ENCODE measurements around the gene SH2D3C. TPM values are rescaled to one million over a fixed set of nuclear protein-coding genes. Genes with fewer than 3 reads are reported as not detected.

The SH2D3C gene
- total RNA-seq, 1 donor = 0.18 TPM

DNA sequence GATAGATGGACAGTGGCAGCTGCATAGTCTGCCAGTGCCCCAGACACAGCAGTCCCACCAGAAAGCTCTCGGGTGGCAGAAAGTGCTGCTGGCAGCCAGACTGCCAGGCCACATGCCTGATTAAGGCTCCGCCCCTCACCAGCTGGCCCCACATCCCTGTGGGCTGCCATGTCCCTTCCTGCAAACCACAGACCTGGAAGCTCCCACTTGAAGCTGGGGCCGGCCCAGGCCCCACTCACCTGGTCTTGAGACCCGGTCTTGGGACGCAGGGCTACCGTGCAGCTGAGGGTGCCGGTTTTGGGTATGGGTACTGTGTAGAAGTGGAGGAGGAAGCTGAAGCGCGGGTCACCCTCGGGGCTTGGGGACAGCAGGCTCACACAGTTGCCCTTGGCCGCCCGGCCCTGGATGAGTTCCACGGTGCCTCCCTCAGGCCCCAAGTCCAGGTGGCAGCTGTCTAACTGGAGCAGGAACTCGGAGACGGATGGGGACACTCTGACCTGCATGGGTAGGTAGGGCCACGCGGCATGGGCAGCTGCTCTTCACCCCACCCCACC, 39.5 kb upstream of the SH2D3C start:
- TF ChIP-seq, protein P1, sequence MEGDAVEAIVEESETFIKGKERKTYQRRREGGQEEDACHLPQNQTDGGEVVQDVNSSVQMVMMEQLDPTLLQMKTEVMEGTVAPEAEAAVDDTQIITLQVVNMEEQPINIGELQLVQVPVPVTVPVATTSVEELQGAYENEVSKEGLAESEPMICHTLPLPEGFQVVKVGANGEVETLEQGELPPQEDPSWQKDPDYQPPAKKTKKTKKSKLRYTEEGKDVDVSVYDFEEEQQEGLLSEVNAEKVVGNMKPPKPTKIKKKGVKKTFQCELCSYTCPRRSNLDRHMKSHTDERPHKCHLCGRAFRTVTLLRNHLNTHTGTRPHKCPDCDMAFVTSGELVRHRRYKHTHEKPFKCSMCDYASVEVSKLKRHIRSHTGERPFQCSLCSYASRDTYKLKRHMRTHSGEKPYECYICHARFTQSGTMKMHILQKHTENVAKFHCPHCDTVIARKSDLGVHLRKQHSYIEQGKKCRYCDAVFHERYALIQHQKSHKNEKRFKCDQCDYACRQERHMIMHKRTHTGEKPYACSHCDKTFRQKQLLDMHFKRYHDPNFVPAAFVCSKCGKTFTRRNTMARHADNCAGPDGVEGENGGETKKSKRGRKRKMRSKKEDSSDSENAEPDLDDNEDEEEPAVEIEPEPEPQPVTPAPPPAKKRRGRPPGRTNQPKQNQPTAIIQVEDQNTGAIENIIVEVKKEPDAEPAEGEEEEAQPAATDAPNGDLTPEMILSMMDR (IDR thresholded peaks at IDR 0.05; ENCODE audit: insufficient read depth, low read length) = no peak
- no peak overlapping the region for H3K4me3 ChIP-seq (ENCODE audit: low read depth, low read length)
- no peak for DNase-seq (ENCODE audit: low read depth)

GRCh38 chr9:127816728-127817127, 38.3 kb upstream of the SH2D3C start:
- H3K4me3 ChIP-seq (ENCODE audit: low read depth, low read length) = no peak overlapping the region
- DNase-seq (ENCODE audit: low read depth) = no peak
- TF ChIP-seq, protein P1 (IDR thresholded peaks at IDR 0.05; ENCODE audit: insufficient read depth, low read length) = no peak

DNA sequence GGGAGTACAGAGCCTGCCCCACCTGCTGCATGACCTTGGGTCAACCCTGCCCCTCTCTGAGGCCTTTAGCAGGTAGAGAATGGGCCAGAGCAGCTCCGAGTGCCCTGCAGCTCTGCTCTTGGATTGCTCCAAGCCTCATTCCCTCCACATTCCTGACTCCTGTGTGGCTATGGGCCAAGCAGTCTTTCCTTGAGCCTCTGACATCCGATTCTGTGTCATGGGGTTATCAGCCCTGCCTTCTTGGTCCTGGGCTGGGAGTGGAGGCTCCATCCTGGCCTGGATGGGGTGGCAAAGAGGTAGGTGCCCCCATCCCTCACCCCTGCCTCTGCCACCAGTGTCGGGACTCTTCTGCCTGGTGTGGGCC, 37.9 kb upstream of the SH2D3C start:
- H3K4me3 ChIP-seq (ENCODE audit: low read depth, low read length) = no peak overlapping the region

DNA sequence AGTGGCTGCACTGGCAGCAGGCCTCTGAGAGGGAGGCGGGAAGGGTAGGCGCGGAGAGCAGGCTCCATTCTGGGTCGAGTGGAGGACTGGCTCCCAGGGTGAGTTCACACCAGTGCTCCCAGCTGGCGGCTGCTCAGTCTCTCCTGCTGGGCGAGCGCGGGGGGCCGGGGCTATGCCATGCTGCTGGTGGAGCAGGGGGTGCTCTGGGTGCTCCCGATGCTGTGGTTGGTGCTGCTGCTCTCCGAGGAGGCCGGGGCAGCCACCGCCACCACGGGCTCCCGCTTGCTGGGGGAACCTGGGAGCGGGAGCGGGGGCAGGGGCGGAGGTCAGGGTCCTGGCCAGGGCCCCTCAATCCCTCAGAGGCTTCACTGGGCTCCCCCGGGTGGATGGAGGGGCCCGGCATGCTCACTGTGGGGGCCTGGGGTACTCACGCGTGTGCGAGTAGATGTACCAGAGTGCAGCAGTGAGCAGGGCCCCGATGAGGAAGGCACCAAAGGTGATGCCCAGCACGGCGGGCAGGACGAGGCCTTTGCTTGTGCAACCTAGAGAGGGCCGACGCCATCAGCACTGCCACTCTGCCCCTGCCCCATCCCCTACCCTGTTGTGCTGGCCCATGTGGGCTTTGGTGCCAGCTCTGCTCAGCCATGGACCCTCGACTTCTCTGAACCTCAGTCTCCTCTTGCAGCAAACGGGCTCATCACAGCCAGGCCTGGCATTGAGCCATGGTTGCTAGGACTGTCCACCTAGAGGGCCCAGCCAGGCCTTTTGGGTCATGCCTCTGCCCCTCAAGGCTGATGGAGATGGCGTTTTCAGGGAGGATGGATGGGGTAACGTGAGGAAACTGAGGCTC, 37.3 kb upstream of the SH2D3C start:
- TF ChIP-seq, protein P1 (IDR thresholded peaks at IDR 0.05; ENCODE audit: insufficient read depth, low read length) = no peak
- no peak for DNase-seq (ENCODE audit: low read depth)
- no peak overlapping the region for H3K4me3 ChIP-seq (ENCODE audit: low read depth, low read length)

More for the DNA sequence above, 37.9 kb upstream of the SH2D3C start:
- TF ChIP-seq, protein P1 (IDR thresholded peaks at IDR 0.05; ENCODE audit: insufficient read depth, low read length) = no peak
- peak; percentile 35 for DNase-seq (ENCODE audit: low read depth)

GRCh38 chr9:127814619-127815511, 36.4 kb upstream of the SH2D3C start:
- DNase-seq (ENCODE audit: low read depth) = no peak
- no peak overlapping the region for H3K4me3 ChIP-seq (ENCODE audit: low read depth, low read length)
- TF ChIP-seq, protein P1 (IDR thresholded peaks at IDR 0.05; ENCODE audit: insufficient read depth, low read length) = no peak

GRCh38 chr9:127813686-127814226, 35.3 kb upstream of the SH2D3C start:
- H3K4me3 ChIP-seq (ENCODE audit: low read depth, low read length) = no peak overlapping the region
- TF ChIP-seq, protein P1 (IDR thresholded peaks at IDR 0.05; ENCODE audit: insufficient read depth, low read length) = no peak
- no peak for DNase-seq (ENCODE audit: low read depth)
